HG03558 (cell line): Measurements from ENCODE around the gene FAM168A.
A peak's percentile ranks its signal among the peaks of the same experiment; 100 is the strongest.

ENCODE experiments used
- ATAC-seq: cut with Tn5 transposase; IDR thresholded peaks from one replicate; pipeline ENCODE4 v1.9.1; 2021; ENCODE audit warnings: moderate number of reproducible peaks; ENCODE audit not compliant: unreplicated experiment; ENCODE audit errors: extremely low read depth

Gene FAM168A

DNA sequence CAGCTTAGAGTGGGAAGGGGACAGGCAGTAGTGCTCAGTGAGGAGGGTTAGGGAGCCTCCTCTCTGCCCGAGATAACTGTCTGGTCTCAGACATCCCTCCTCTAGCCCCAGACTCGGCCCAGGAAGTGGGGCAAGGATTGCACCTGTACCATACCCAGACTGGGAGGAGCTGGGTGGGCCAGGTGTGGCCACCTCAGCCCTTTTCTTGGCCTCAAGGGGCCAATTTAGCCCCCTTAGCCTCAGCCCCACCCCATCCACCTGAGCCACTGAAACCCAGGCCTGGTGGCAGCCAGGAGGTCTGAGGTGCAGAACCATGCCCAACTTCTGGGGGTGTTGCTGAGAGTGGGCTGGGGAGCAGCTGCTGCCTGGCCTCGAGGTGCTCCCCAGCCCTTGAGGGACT is 215.2 kb downstream of the FAM168A start:
- ATAC-seq = no peak

DNA sequence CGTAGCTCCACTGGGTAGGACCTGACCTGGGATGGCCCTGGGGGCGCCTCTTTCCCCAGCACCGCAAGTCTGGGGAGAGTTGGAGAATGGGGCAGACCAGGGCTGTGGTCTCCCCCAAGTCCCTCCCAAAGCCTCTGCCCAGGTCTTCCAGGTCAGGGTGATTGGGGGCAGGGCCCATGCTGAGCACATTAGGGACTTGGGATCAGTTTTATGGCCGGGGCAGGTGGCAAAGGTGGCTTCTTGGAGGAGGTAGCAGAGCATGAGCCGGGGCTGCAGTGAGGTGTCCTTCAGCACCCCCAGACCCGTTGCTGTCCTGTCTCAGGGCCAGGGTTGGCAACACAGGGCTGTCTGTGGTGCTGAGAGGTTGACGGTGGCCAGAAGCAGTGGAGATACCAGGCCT is 215.7 kb downstream of the FAM168A start:
- ATAC-seq = no peak

DNA sequence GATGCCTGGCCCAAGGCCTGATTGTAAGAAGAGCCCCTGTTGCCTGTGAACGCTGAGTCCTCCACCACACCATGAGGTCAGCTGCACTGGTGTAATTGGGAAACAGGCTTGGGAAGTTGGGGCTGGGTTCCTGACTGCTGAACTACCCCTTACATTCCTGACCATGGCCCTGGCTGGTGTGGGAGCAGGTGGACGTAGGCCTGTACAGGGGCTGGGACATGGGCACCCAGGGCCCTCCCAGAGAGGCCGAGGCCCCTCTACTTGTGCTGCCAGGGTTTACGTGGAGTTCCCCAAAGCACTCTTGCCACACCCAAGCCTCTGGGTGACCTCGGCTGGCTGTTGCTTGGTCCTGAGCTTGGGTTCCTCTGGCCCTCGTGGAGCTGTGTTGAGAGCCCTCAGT is 216.3 kb downstream of the FAM168A start:
- no peak for ATAC-seq

DNA sequence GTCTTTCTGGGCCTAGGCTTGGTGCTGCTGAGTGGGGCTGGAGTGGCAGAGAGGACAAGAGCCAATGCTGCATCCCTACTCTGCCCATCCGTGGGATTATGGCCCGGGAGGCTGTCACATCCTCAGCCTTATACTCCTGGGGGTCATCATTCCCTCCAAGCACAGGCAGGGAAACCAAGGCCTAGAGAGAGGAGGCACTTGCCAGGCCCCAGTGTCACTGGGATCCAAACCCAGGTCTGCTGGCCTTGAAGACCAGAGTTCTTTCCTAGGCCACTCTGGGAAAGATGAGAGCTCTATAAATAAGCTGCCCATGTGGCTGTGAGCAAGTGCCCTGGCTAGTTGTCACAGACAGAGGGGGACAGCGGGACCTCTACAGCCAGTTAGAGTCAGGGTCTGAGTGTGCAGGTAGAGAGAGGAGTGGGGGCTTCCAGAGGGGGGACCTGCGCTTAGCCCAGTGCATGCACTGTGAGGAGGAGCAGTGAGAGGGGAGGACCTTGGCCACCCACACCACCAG is 217.0 kb downstream of the FAM168A start:
- no peak for ATAC-seq

DNA sequence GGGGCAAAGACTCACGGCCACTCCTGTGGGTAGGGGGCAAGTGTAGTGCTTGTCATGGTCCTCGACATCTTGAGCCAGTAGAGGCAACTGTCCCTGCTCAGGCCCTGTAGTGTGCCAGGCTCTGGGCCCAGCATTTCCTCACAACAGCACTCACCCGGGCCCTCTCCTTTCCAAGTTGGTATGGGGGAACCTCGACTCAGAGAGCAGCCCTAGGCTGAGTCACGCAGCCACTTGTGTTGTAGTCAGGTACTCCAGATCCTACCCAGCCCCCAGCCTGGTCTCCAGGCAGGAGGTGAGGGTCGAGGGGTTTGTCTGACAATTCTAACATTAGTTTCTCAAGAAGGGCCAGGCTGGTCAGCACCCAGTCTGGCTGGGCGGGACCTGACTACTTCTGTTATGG is 217.6 kb downstream of the FAM168A start:
- ATAC-seq = no peak

DNA sequence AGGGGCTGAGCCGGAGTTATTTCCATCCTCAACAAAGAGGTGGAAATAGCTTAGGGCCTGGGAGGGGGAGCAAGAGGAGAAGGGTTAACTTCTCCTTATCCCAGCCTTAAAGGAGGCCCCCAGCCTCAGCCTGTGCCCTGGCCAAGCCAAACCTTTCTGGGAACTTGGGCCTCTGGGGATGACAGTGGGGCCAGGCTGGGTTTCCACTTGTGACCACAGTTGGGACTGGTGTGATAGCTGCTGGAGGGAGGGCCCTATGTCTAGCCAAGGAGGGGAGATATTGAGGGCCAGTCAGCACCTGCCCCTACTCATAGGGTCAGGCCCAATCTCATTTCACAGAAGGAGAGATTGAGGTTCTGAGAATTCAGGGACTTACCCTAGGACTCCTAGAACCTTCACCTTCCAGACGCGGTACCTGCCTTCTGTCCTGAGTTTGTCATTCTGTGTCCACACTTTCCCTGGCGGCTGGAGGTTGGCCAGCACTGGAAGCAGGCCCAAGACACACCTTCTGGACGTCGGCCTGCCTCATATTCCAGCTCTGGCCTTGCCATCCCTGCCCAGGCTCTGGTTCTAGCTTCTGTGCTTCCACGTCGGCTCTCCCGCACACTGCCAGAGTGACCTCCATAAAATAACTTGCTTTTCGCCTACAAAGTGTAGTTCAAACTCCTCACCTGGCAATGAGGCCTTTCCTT is 218.6 kb downstream of the FAM168A start:
- ATAC-seq = no peak

DNA sequence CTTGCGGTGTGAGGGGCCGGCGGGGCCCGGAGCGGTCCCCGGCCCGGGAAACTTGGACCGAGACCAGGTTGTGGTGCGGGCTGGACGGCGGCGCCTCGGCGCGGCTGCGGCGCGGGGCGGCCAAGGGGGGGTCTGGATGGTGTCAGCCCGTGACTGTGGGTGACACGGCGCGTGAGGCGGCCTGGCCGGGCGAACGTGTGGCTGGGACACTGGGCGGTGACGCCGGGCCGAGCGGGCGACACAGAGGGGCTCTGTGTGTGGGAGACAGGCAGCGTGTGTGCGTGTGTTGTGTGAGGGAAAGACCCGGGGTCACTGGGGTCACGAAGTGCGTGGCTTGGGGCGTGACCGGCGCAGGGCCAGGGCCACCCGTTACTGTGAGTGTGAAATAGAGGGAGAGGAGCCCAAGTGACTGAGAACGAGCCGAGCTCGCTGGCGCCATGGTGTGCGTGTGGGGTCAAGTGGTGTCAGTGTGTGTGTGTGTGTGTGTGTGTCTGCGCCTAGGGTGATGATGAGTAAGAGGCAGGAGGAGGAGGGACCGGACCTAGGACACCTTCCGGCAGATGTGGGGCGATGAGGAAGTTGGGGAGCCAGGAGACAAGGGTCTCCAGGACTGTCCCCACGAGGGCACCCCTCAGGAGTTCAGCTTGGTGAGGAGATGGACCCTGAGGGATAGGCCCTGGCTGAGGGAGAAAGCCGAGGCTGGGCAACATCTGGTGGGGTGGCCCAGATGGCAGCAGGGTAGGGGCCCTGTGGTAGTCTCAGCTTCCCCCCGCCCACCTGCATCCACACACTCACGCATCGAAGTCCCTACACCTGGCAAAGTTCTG is 220.9 kb downstream of the FAM168A start:
- no peak for ATAC-seq

DNA sequence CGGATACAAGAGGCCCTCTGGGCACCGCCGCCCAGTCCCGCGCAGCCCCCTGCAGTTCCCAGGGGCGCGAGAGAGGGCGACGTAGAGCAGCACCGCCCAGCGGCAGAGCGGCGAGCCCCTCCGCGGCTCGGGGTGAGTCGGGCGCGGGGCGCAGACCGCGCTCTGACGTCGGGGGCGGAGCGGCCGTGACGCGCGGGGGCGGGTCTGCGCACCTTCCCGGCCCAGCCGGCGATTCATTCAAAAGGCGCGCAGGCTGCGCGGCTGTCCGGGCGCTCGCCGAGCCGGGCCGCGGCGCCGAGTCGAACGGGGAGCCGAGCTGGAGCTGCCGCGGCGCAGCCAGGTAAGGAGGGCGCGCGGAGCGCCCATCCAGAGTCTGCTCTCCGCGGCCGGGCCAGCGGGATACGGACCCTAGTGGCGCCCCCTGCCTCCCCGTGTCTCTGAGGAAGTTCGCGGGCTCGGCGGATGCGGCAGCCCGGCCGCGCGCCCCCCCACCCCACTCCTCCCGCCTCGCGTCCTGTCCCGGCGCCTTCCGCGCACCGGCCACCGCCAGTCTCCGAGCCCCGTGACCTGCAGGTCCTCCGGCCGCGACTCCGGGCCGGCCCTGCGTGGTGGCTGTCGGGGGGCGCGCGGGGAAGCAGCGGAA is 221.6 kb downstream of the FAM168A start, which contains the start of gene RELT:
RELT (plus strand) TSS at position 240 of the 643 bp plus-strand sequence. CDS start 12,738 bp downstream, outside the sequence.
- peak; percentile 57 for ATAC-seq

DNA sequence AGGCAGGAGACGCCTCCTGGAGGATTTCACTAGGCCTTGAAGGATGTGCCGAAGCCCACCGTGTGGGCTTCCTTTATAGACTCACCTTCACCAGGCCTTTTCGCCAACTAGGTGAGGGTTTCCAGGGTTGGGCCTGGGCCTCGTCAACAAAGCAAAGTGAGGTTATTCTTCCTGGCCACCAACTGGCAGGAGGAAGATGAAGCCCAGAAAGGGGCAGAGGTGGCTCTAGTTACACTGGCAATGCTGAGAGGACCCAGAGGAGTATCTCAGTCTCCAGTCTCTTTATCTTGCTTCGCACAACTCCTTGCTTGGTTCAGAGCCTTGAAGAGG is 222.1 kb downstream of the FAM168A start:
- no peak for ATAC-seq

DNA sequence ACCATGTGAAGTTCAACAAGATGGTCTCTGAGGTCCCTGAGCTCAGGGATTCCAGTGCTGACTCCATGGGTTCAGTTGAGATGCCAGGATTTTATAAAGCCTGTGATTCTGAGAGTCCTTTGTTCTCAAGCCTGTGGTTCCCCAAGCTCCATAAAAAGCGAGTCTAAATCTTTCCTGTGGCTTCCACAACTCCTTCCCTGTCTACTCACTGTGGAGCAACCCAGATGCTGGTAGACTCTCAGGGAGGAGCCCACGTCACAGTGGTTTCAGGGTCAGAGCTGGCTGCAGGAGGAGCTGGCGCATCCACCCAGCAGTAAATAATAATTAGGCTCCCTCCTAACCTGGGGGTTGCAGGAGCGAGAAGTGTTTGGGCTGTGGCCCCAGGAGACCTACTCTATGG is 223.8 kb downstream of the FAM168A start:
- no peak for ATAC-seq

DNA sequence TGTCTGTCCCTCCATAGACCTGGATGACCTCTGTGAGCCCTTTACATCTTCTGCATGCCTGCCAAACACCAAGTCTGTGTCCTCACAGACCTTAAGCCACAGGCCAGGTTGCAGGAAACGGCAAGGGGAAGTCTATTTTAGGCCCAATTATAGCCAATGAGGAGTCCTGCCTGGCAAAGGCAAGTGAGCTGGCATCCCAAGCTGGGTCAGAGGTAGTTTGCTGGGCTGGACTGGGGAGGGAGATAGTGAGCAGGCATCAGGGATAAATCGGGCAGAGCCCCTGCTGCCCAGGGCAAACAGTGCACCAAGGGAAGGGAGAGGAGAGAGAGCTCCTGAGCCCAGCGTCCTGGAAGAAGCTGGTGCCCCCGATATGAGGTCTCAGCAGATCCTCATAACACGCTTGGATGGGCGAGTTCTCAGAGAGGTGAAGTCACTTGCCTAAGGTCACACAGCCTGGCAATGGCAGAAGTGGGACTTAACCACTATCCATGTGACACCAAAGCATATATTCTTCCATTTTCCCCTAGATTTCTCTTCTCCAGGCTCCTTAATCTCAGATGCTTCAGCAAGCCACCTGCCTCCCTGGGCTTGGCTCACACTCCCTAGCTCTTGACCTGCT is 225.4 kb downstream of the FAM168A start:
- no peak for ATAC-seq

DNA sequence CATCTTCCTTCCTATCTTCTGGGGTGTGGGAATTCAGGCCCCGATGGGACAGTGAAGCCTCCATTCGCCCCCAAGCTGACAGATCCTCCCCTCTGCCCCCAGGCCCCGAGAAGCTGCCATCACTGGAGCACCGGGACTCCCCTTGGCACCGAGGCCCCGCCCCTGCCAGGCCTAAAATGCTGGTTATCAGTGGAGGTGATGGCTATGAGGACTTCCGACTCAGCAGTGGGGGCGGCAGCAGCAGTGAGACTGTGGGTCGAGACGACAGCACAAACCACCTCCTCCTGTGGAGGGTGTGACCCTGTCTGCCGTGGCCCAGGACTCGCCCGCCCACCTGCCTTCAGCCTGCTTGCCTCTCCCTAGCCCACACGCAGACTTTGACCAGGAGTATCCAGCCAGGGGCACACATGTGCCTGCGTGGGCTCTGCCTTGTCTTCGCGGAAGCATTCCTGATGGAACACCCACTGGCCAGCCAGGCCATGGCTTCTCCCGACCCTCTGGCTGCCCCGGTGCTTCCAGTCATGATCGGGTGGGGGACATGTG is 230.4 kb downstream of the FAM168A start:
- no peak for ATAC-seq

DNA sequence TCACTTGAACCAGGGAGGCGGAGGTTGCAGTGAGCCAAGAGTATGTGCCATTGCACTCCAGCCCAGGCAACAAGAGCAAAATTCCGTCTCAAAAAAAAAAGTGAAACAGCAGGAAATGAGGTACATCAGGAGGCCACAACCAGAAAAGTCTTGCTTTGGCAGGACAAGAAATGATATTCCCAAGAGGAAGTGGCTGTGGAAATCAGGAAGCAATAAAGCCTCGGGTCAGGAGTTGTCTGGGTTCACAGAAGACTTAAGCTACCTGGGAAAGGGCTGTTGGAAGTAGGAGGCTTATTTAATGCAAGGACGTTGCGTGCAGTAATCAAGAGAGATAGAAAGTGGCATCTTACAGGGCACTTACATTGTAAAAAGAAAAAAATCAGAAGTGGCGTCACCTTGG is 231.0 kb downstream of the FAM168A start:
- no peak for ATAC-seq

DNA sequence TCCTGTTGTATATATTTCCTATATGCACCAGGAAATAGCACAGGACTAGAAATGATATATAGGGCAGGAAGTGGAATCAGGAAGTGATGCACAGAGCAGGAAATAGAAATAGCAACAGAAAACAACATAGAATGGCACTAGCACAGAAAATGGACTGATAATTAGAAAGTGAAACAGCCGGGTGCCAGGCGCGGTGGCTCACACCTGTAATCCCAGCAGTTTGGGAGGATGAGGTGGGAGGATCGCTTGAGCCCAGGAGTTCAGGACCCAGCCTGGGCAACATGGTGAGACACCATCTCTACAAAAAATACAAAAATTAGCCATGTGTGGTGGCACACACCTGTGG is 231.7 kb downstream of the FAM168A start:
- no peak for ATAC-seq

DNA sequence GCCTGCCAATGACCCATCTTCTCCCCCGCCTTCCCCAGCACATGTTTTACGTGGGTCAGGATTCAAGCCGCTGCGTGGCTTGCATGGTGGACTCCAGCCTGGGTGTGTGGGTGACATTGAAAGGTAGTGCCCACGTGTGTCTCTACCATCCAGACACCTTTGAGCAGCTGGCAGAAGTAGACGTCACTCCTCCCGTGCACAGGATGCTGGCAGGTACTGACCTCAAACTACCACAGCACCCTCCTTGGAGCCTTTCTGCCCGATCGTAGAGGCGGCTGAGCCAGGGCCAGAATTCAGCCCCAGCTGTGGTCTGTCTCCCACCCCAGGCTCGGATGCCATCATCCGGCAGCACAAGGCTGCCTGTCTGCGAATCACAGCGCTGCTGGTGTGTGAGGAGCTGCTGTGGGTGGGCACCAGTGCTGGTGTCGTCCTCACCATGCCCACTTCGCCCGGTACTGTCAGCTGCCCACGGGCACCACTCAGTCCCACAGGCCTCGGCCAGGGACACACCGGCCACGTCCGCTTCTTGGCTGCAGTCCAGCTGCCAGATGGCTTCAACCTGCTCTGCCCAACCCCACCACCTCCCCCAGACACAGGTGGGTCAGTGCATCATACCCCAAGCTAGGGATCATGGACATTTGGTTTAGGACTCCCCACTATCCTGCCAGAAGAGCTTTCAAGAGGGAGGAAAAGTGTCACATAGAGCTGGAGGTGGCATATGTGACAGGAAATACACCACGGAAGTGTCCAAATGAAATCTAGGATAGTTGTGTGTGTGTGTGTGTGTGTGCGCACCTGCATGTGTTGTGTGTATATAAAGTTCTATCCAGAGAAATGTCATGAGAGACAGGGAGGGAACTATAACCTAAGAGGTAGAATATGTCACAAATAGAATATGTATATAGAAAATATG is 232.3 kb downstream of the FAM168A start:
- ATAC-seq = no peak

DNA sequence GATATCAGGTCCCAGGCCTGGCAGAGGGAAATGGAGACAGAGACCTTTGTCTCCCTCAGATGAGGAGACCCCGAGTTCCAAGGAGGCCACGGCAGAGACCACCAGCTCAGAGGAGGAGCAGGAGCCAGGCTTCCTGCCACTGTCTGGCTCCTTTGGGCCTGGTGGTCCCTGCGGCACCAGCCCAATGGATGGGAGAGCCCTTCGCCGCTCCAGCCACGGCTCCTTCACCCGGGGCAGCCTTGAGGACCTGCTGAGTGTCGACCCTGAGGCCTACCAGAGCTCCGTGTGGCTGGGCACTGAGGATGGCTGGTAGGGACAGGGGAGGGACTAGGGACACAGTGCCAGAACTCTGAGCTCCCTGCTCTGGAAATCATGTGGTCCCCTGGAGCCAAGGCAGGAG is 234.8 kb downstream of the FAM168A start:
- ATAC-seq = no peak

DNA sequence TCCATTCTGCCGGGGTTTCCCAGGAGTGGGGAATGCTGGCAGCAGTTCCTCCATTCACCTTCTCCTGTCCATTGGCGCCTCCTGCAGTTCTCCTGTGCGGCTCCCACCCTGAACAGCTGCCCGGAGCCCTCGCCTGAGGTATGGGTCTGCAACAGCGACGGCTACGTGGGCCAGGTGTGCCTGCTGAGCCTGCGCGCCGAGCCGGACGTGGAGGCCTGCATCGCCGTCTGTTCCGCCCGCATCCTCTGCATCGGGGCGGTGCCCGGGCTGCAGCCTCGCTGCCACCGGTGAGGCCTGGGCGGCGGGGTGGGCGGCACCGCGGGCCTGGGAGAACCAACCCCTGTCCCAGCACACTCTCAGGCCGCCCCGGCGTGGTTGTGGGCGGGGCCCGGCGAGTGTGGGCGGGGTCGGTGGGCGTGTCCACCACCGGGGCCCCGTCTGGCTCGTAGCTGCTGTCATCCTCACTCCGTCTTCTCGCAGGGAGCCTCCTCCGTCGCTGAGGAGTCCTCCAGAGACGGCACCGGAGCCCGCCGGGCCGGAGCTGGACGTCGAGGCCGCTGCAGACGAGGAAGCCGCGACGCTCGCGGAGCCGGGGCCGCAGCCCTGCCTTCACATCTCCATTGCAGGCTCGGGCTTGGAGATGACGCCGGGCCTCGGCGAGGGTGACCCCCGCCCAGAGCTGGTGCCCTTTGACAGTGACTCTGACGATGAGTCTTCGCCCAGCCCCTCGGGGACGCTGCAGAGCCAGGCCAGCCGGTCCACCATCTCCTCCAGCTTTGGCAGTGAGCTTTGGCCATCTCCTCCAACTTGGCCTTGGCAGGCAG is 235.7 kb downstream of the FAM168A start:
- no peak for ATAC-seq

DNA sequence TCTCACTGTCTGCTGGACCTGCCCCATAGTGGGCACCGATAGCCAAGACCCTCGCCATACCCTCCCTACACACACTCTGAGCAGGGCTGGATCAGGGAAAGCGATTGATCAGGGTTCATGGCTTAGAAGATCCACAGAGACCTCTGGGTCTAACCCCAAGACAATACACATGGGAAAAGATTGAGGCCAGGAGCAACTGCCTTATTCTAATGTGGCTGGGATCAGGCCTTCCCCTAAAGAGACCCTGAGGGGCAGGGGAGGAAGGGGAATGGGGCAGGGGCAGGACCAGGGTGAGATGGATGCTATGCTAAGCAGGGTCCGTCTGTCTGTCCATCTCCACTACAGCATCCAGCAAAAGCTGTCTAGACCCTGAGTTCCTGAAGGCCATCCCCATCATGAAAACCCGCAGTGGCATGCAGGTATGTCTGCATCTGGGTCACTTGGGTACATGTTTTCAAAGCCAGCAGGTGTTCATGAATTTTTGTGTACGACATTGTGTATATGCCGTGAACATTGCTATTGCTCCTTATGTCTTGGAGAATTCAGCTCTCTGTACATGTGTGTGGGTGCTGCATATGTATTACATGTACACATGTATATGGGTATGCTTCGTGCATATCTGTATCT is 237.1 kb downstream of the FAM168A start:
- ATAC-seq = no peak
